Endothelial cell of umbilical vein (primary cell): ENCODE results near the gene PSD4. TPM values are rescaled to one million over a fixed set of nuclear protein-coding genes. Genes with fewer than 3 reads are reported as not detected.

Experiments
- BruUV-seq: library from RNA; stranded (reverse); fragments of 400-500 nt; replicated peaks from 2 replicates; lab custom pipeline; 2021; lab: Mats Ljungman, UMichigan
- CTCF ChIA-PET: fragments of 300-600, 350-600 bp; sonication (Branson Sonifier 250); formaldehyde crosslinking; loops from one replicate; lab custom pipeline; 2021; ENCODE audit warnings: antibody characterized with exemption, inconsistent platforms; lab: Charles Lee
- POLR2A ChIA-PET: fragments of 300-600, 350-600 bp; sonication (Branson Sonifier 250); formaldehyde crosslinking; loops from one replicate; lab custom pipeline; 2021; ENCODE audit warnings: antibody characterized with exemption, inconsistent platforms; lab: Charles Lee
- DNase-seq: peaks from one replicate; pipeline ENCODE4 v3.0.0-alpha.2; 2011; ENCODE audit warnings: low read depth, low spot score
- FAIRE-seq: peaks from 2 replicates; lab custom pipeline; 2011; peaks lifted over from hg19 to GRCh38; lab: Jason Lieb, UNC
- H2AFZ ChIP-seq: 2 replicates; pipeline ENCODE4 v1.6.0; 2012; ENCODE audit warnings: low read depth, low read length, control low read depth, inconsistent platforms
- H3K27ac ChIP-seq: 2 replicates; pipeline ENCODE4 v1.5.1; 2011; ENCODE audit warnings: low read depth, mild to moderate bottlenecking, control low read depth, low read length, moderate library complexity; ENCODE audit not compliant: insufficient read depth
- H3K27me3 ChIP-seq, 2 experiments: 2 replicates each; pipeline versions ENCODE4 v1.6.0 to v1.6.1; 2011; ENCODE audit warnings: low read length in 2 of 2, mixed read lengths in 1 of 2; ENCODE audit not compliant: control insufficient read depth in 2 of 2, insufficient read depth in 2 of 2
- H3K36me3 ChIP-seq, 2 experiments: 2 replicates in 1 of 2; 3 replicates in 1 of 2; pipeline ENCODE4 v1.5.1; 2011; ENCODE audit warnings: low read length in 2 of 2, mild to moderate bottlenecking in 1 of 2, moderate library complexity in 1 of 2; ENCODE audit not compliant: control insufficient read depth in 2 of 2, insufficient read depth in 2 of 2; ENCODE audit errors: extremely low read depth in 1 of 2
- H3K4me1 ChIP-seq: 3 replicates; pipeline ENCODE4 v1.5.1; 2011; ENCODE audit warnings: mild to moderate bottlenecking, low read length; ENCODE audit not compliant: control insufficient read depth, insufficient read depth; ENCODE audit errors: extremely low read depth
- H3K4me2 ChIP-seq: 2 replicates; pipeline ENCODE4 v1.6.1; 2011; ENCODE audit warnings: low read length, control low read depth, mixed read lengths; ENCODE audit not compliant: insufficient read depth
- H3K4me3 ChIP-seq, 3 experiments: fragments of 200-600 bp in 1 of 3; sonication (generic), shearing (Covaris generic) in 1 of 3; replicated peaks in 1 of 3; 2 replicates each; pipeline ENCODE4 v1.5.1; 2011 to 2016; ENCODE audit warnings: control low read depth in 3 of 3, low read length in 3 of 3, mild to moderate bottlenecking in 2 of 3, inconsistent platforms in 1 of 3, low read depth in 1 of 3, moderate library complexity in 1 of 3; ENCODE audit not compliant: insufficient read depth in 1 of 3
- H3K79me2 ChIP-seq: 2 replicates; pipeline ENCODE4 v1.6.0; 2012; ENCODE audit warnings: low read length, inconsistent platforms; ENCODE audit not compliant: control insufficient read depth, insufficient read depth
- H3K9ac ChIP-seq: replicated peaks from 2 replicates; pipeline ENCODE3; 2011; ENCODE audit warnings: low read length, control low read depth; ENCODE audit not compliant: insufficient read depth; ENCODE audit errors: extremely low read depth
- H3K9me1 ChIP-seq: replicated peaks from 3 replicates; pipeline ENCODE4 v1.6.0; 2011; ENCODE audit warnings: mild to moderate bottlenecking, low read length; ENCODE audit not compliant: control insufficient read depth, insufficient read depth; ENCODE audit errors: extremely low read depth
- H3K9me3 ChIP-seq: replicated peaks from 2 replicates; pipeline ENCODE4 v1.5.1; 2012; ENCODE audit warnings: low read length, inconsistent platforms; ENCODE audit not compliant: control insufficient read depth, insufficient read depth
- H4K20me1 ChIP-seq: replicated peaks from 2 replicates; pipeline ENCODE3; 2011; ENCODE audit warnings: mild to moderate bottlenecking, low read length; ENCODE audit not compliant: control insufficient read depth, insufficient read depth; ENCODE audit errors: extremely low read depth
- EZH2 ChIP-seq: IDR thresholded peaks from 2 replicates; pipeline ENCODE4 v1.6.1; 2012; ENCODE audit warnings: borderline replicate concordance, low read depth, mild to moderate bottlenecking, moderate library complexity, low read length, inconsistent platforms; ENCODE audit not compliant: severe bottlenecking
- FOS ChIP-seq: IDR thresholded peaks from 2 replicates; pipeline ENCODE4 v1.6.1; 2011; ENCODE audit warnings: mild to moderate bottlenecking, low read length, moderate library complexity, borderline replicate concordance; ENCODE audit not compliant: insufficient read depth
- GATA2 ChIP-seq: IDR thresholded peaks from 2 replicates; pipeline ENCODE4 v1.7.0; 2011; ENCODE audit warnings: low read depth, mild to moderate bottlenecking, moderate library complexity, mixed read lengths, low read length; ENCODE audit not compliant: insufficient read length, insufficient read depth
- JUN ChIP-seq: IDR thresholded peaks from 2 replicates; pipeline ENCODE4 v1.6.1; 2011; ENCODE audit warnings: borderline replicate concordance, low read depth; ENCODE audit not compliant: insufficient read length, insufficient read depth
- MYC ChIP-seq: IDR thresholded peaks from one replicate; pipeline ENCODE4 v1.6.1; 2011; ENCODE audit warnings: mild to moderate bottlenecking, low read depth, low read length
- POLR2A ChIP-seq: IDR thresholded peaks from 2 replicates; pipeline ENCODE4 v1.6.1; 2012; ENCODE audit warnings: low read depth, mild to moderate bottlenecking, control low read depth, low read length
- POLR2AphosphoS5 ChIP-seq: IDR thresholded peaks from 2 replicates; pipeline ENCODE4 v1.6.1; 2012; ENCODE audit warnings: low read depth, mild to moderate bottlenecking, control low read depth, low read length, moderate library complexity; ENCODE audit not compliant: insufficient read depth
- dilution Hi-C: fragments of 300-500 bp; cut with MboI; formaldehyde crosslinking; loops from one replicate; pipeline ENCODE4 v1.15.0; 2019; ENCODE audit warnings: low sequenced_read_pairs; ENCODE audit not compliant: extremely low pct_ligation_motif_present
- intact Hi-C: fragments of 100-400 bp; cut with micrococcal nuclease; formaldehyde crosslinking; loops from one replicate; pipeline ENCODE4 v1.10.0; 2022
- polyA plus RNA-seq, 4 experiments: library from polyadenylated mRNA; depleted of rRNA in 3 of 4; stranded (reverse) in 3 of 4; unstranded in 1 of 4; fragments of >200 nt; gene quantifications; 2 replicates each; pipeline versions ENCODE4 v1.2.1 to v1.2.3, GENCODE V29; 2011 to 2012; ENCODE audit warnings: missing spikeins in 1 of 4
- total RNA-seq: library from RNA; stranded (reverse); gene quantifications from 2 replicates; pipeline ENCODE4 v1.2.3, GENCODE V29; 2021
- TF ChIP-seq, protein P1 (sequence below): IDR thresholded peaks from 2 replicates; pipeline ENCODE4 v1.6.1; 2011; ENCODE audit not compliant: insufficient read depth, insufficient read length
- TF ChIP-seq, protein P2 (sequence below), 2 donors: IDR thresholded peaks; 1 replicate in 1 of 2; 2 replicates in 1 of 2; pipeline ENCODE4 v1.5.1; 2011; ENCODE audit warnings: low read length in 2 of 2, mild to moderate bottlenecking in 2 of 2, moderate library complexity in 2 of 2, control low read depth in 1 of 2, inconsistent platforms in 1 of 2, low read depth in 1 of 2; ENCODE audit not compliant: insufficient read depth in 1 of 2; ENCODE audit errors: extremely low read depth in 1 of 2

PSD4 gene
- total and polyA plus RNA-seq, 2 donors (not counting 3 experiments of a cell fraction or from before 2014, with no cell fraction given), result 0.01 to 0.24 TPM

DNA sequence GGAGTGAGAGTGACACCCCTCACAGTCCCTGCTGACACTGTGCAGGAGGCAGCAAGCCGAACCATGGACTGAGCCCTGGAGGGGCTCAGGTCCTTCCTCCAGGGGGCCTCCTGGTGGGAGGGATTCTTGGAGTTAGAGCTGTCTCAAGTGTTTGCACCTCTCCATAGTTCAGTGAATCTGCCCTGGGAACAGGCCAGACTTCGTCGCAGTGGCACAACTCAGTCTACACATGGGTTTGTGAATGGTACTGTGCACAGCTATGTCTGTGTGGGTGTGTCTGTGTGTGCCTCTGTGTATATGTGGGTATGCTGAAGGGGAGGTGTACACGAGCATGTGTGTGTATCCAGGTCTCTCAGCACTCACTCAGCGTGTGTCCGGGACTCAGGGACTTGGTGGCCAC lies 68.6 kb downstream of the PSD4 start:
- Histone ChIP-seq H2AFZ (no peak overlapping the region), H3K79me2 (no peaks in the 10 kb centered on the region), H3K9me3 (no peaks in the 10 kb centered on the region), H3K9me1 (no peaks in the 10 kb centered on the region), H4K20me1 (no peaks in the 10 kb centered on the region), H3K27me3 (no peaks in the 10 kb centered on the region), H3K36me3 (no peaks in the 10 kb centered on the region), H3K27ac (no peak overlapping the region), H3K4me3 (no peak overlapping the region), H3K4me1 (peaks cover 19% of the 10 kb centered on the region), H3K4me2 (no peak overlapping the region), H3K9ac (no peak overlapping the region)
- DNase-seq, result no peak
- FAIRE-seq, result no peak
- POLR2A ChIA-PET, result no interaction called here
- TF ChIP-seq POLR2A (no peak), FOS (no peak), GATA2 (no peak), POLR2AphosphoS5 (no peak), JUN (no peak), EZH2 (no peak), MYC (no peak)
- TF ChIP-seq, protein P1, sequence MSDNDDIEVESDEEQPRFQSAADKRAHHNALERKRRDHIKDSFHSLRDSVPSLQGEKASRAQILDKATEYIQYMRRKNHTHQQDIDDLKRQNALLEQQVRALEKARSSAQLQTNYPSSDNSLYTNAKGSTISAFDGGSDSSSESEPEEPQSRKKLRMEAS, result no peak
- TF ChIP-seq, protein P2, sequence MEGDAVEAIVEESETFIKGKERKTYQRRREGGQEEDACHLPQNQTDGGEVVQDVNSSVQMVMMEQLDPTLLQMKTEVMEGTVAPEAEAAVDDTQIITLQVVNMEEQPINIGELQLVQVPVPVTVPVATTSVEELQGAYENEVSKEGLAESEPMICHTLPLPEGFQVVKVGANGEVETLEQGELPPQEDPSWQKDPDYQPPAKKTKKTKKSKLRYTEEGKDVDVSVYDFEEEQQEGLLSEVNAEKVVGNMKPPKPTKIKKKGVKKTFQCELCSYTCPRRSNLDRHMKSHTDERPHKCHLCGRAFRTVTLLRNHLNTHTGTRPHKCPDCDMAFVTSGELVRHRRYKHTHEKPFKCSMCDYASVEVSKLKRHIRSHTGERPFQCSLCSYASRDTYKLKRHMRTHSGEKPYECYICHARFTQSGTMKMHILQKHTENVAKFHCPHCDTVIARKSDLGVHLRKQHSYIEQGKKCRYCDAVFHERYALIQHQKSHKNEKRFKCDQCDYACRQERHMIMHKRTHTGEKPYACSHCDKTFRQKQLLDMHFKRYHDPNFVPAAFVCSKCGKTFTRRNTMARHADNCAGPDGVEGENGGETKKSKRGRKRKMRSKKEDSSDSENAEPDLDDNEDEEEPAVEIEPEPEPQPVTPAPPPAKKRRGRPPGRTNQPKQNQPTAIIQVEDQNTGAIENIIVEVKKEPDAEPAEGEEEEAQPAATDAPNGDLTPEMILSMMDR (IDR thresholded peaks at IDR 0.05; ENCODE audit: extremely low read depth in 1 of 2, insufficient read depth in 1 of 2, low read depth in 1 of 2, low read length in 2 of 2), result no peak
- intact Hi-C loops, result no loop called here
- no TSS peak for BruUV-seq
- dilution Hi-C loops, result no loop called here
- CTCF ChIA-PET, result interaction anchor here (6.2 kb wide), 1 partner anchor 37 kb away, joined by 53 read pairs; no protein-coding TSS in a partner anchor
